GM19463 (cell line): Measurements from ENCODE around the gene METTL21A.
"Not testable (repeated sequence)": the region's sequence is repeated elsewhere in the genome, so short reads cannot be mapped to it uniquely, and the experiment has no call there.

Experiments
- ATAC-seq: cut with Tn5 transposase; IDR thresholded peaks from one replicate; pipeline ENCODE4 v1.9.1; 2021; ENCODE audit warnings: mild to moderate bottlenecking, moderate library complexity; ENCODE audit not compliant: unreplicated experiment

The METTL21A gene

GRCh38 chr2:207625014-207625907, at the start of gene METTL21A:
Gene METTL21A (minus strand): TSS chr2:207625394. CDS start chr2:207624375, 1,019 bp downstream.
- peak; percentile 61 for ATAC-seq

- no peak for ATAC-seq
Observed at GRCh38 chr2:207674826-207675225, 49.6 kb upstream of the METTL21A start.

- ATAC-seq, result no peak
Observed at GRCh38 chr2:207674266-207674774, 49.1 kb upstream of the METTL21A start.

GRCh38 chr2:207673431-207673830, 48.2 kb upstream of the METTL21A start:
- ATAC-seq, result no peak

GRCh38 chr2:207670887-207671286, 45.7 kb upstream of the METTL21A start:
- ATAC-seq, result no peak

GRCh38 chr2:207663870-207664545, 38.8 kb upstream of the METTL21A start:
- no peak for ATAC-seq

- peak; percentile 97 for ATAC-seq
Observed at GRCh38 chr2:207662203-207662602, 37.0 kb upstream of the METTL21A start.

GRCh38 chr2:207660994-207661393, 35.8 kb upstream of the METTL21A start:
- no peak for ATAC-seq

- ATAC-seq, result no peak
Observed at GRCh38 chr2:207658156-207658555, 33.0 kb upstream of the METTL21A start.

GRCh38 chr2:207655000-207655399, 29.8 kb upstream of the METTL21A start:
- ATAC-seq, result no peak

- not testable (repeated sequence) for ATAC-seq
Observed at GRCh38 chr2:207646582-207646981, 21.4 kb upstream of the METTL21A start.

GRCh38 chr2:207643892-207644291, 18.7 kb upstream of the METTL21A start:
- ATAC-seq, result no peak

- ATAC-seq, result no peak
Observed at GRCh38 chr2:207640661-207641060, 15.5 kb upstream of the METTL21A start.

GRCh38 chr2:207640160-207640559, 15.0 kb upstream of the METTL21A start:
- no peak for ATAC-seq

- ATAC-seq, result not testable (repeated sequence)
Observed at GRCh38 chr2:207639288-207639687, 14.1 kb upstream of the METTL21A start.

GRCh38 chr2:207635468-207636200, 10.4 kb upstream of the METTL21A start:
- no peak for ATAC-seq

- ATAC-seq, result no peak
Observed at GRCh38 chr2:207633686-207634085, 8.5 kb upstream of the METTL21A start.

- ATAC-seq, result peak; percentile 71
Observed at GRCh38 chr2:207632575-207633493, 7.6 kb upstream of the METTL21A start.

GRCh38 chr2:207630491-207630890, 5.3 kb upstream of the METTL21A start:
- ATAC-seq, result no peak

- no peak for ATAC-seq
Observed at GRCh38 chr2:207629553-207629952, 4.4 kb upstream of the METTL21A start.
